ENCODE results near the gene CDCA4. TPM values are rescaled to one million over a fixed set of nuclear protein-coding genes. Genes with fewer than 3 reads are reported as not detected.
"Not testable (repeated sequence)": the region's sequence is repeated elsewhere in the genome, so short reads cannot be mapped to it uniquely, and the experiment has no call there.

Gene CDCA4
- total RNA-seq, 1 experiment from 2014 or later = 63.6 TPM

DNA sequence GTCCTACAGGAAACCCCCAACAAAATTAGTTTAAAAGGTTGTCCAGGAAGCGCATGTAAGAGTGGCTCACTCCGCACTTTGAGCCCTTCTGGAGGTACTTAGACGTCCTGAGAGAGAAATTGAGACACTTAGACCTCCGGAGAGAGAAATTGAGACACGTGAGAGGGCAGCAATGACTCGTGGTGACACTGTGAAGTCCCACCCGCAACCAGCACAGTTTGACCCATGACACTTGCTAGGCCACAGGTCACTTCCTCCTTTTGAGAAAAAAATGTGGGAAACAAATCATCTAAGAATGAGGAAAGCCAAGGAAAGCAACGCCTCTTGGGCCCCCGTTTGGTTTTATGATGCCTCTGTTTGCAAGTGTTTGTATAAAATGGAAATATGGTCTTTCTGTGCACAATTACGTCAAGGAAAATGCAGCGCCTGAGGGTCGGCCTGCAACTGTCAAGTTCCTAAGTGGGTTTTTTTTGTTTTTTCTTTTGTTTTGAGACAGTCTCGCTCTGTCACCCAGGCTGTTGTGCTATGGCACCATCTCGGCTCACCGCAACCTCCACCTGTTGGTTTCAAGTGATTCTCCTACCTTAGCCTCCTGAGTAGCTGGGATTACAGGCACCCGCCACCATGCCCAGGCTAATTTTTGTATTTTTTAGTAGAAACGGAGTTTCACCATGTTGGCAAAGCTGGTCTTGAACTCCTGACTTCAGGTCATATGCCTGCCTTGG lies 13.6 kb upstream of the CDCA4 start:
- DNase-seq (ENCODE audit: low read depth) = no peak

DNA sequence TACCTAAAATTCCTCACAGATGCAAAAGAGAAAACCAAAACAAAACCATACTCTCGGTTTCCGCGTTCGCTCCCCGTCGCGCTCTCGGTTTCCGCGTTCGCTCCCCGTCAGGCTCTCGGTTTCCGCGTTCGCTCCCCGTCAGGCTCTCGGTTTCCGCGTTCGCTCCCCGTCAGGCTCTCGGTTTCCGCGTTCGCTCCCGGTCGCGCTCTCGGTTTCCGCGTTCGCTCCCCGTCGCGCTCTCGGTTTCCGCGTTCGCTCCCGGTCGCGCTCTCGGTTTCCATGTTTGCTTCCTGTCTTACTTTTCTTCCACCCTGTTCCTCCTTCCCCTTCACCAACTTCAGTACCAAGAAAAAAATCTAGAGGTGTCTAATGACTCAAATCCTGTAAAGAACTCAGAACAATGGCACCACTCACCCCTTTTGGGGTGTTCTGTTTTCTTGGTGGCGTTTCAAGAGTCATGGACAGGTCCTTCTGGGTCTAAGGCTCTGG lies 12.6 kb upstream of the CDCA4 start:
- DNase-seq (ENCODE audit: low read depth) = not testable (repeated sequence)

DNA sequence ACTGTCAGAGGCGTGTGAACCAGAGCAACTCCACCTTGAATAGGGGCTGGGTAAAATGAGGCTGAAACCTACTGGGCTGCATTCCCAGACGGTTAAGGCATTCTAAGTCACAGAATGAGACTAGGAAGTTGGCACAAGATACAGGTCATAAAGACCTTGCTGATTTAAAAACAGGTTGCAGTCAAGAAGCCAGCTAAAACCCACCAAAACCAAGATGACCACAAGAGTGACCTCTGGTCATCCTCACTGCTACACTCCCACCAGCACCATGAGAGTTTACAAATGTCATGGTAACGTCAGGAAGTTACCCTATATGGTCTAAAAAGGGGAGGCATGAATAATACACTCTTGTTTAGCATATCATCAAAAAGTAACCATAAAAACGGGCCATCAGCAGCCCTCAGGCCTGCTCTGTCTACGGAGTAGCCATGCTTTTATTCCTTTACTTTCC lies 11.6 kb upstream of the CDCA4 start:
- not testable (repeated sequence) for DNase-seq (ENCODE audit: low read depth)

DNA sequence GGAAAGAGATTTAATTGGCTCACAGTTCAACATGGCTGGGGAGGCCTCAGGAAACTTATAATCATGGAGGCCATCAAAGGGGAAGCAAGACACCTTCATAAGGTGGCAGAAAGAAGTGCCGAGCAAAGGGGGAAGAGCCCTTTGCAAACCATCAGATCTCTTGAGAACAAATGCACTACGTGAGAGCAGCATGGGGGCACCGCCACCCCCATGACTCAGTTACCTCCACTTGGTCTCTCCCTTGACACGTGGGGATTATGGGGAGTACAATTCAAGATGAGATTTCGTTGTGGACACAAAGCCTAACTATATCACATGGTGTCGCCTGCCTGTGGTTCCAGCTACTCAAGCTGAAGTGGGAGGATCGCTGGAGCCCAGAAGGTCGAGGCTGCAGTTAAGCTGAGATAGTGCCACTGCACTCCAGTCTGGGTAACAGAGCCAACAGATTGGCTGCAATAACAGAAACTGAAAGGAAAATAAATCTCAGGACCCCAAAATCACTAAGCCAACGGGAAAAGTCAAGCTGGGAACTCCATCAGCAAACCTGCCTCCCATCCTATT lies 10.0 kb upstream of the CDCA4 start:
- DNase-seq (ENCODE audit: low read depth) = no peak

DNA sequence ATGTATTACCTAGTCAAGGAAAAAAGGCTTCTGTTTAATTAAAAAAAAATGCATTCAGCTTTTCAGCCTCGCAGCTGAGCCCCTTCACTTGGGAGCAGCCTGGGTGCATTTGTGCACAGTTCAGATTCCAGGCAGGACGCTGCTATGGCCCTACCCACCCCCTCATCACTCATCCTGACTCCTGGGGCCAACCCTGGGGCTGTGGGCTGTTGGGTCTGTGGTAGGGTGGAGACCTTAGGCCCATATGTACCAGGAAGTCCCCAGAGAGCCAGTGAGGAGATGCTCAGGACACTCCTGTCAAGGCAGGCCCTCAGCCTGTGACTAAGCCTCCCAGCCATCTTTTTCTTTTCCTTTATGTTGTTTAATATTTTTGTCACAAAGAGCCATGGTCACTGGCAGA lies 9.3 kb upstream of the CDCA4 start:
- no peak for DNase-seq (ENCODE audit: low read depth)

DNA sequence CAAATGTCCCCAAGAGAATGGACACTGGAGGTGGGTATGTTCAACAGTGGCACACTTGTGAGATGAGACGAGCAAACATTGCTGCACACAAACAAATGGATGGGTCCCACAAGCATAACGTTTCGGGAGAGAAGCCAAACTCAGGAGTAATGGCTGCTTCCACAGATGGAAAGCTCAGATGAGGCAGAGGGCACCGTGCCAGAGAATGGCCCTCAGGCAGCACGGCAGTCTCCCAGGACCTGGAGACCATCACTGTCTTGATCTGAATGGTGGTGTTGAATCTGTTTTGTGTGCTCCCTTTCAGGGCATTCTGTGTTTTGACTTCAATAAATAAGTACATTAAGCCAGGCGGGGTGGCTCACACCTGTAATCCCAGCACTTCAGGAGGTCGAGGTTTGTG lies 8.5 kb upstream of the CDCA4 start:
- no peak for DNase-seq (ENCODE audit: low read depth)

DNA sequence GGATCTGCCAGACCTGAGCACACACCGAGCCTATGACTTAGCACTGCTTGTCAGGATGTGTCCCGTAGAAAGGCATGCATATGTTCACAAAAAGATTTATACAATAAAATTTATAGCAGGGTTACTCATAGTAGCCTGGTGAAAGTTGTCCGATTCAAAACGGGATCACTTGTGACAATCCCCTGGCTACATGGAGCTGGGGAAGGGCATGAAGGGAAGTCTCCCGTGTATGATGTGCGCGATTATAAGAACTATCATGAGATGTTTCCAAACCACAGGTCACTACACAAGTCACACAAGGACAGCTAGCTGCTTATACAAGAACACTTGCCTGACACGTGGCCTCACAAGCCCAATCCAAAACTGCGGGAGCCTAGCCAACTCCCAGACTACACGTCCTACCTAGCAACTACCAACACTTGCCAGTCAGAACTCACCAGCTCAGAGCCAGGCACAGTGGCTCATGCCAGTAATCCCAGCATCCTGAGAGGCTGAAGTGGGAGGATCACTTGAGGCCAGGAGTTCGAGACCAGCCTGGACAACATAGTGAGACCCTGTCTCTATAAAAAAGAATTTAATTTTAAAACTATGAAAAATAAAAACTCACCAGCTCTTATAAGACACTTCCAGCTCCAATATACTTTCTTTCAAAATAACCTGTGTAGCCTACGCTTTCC lies 7.5 kb upstream of the CDCA4 start:
- DNase-seq (ENCODE audit: low read depth) = no peak

DNA sequence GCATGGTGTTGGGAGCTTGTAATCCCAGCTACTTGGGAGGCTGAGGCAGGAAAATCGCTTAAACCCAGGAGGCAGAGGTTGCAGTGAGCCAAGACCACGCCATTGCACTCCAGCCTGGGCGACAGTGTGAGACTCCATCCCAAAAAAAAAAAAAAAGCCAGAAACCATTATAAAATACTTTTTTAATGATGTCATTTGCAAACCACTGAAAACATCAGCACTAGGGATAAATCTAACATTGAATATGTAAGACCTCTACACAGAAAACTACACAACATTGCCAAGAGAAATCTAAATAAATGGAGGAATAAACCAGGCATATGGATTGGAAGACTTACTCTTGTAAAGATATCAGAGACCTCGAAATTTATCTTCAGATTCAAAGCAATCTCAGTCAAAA lies 6.8 kb upstream of the CDCA4 start:
- DNase-seq (ENCODE audit: low read depth) = not testable (repeated sequence)

DNA sequence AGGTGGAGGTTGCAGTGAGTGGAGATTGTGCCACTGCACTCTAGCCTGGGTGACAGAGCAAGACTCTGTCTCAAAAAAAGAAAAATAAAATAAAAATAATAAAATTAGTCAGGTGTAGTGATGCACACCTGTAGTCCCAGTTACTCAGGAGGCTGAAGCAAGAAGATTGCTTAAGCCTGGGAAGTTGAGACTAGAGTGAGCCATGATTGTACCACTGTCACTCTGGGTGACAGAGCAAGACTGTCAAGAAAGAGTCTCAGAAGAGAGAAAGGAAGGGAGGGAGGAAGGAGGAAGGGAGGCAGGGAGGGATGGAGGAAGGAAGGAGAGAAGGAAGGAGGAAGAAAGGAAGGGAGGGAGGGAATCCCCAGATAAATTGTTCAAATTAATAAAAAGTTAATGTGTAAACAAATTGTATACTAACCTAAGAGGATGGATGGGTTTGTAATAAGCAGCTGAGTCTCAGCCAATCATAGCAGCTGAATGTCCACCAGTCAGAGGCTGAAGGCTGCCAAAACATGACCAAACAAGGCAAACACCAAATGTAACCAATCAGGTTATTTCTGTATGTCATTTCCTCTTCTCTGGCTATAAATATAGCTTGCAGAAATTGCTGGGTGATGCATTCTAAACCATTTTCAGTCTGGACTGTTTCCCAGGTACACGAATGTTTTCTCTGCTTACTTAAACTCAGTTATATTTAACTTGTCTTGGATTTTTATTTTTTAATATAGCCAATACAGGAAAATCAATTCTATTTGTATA lies 6.1 kb upstream of the CDCA4 start:
- DNase-seq (ENCODE audit: low read depth) = peak; percentile 58

DNA sequence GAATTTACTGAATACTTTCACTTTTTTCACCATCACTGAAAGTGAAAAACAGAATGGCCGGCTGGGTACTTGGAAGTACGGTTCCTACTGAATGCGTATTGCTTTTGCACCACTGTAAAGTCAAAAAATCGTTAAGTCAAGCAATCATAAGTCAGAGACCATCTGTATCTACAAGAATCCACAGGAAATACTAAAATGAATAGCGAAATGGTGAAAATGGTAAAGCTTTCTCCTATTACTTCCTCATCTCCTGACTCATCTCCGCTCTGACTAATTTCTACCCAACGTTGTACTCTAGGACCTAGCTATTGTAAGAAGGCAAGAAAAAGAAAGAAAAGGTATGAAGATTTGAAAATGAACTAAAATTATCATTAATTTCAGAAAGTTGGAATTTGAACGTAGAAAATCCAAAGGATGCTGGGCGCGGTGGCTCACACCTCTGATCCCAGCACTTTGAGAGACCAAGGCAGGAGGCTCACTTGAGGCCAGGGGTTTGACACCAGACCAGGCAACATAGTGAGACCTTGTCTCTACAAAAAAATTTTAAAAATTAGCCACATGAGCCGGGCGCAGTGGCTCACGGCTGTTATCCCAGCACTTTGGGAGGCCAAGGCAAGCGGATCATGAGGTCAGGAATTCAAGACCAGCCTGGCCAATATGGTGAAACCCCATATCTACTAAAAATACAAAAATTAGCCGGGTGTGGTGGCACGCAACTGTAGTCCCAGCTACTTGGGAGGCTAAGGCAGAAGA lies 5.3 kb upstream of the CDCA4 start:
- DNase-seq (ENCODE audit: low read depth) = peak; percentile 70

DNA sequence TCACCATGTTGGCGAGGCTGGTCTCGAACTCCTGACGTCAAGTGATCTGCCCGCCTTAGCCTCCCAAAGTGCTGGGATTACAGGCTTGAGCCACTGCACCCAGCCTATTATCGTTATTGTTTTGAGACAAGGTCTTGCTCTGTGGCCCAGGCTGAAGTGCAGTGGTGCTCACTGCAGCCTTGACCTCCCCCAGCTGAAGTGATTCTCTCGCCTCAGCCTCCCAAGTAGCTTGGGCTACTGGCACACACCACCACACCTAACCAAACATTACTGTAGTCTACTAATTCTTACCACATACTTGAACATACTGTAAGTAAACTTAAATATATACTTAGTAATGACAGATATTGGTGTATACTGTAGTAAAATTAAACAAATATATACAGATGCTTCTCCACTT lies 4.5 kb upstream of the CDCA4 start:
- DNase-seq (ENCODE audit: low read depth) = no peak

DNA sequence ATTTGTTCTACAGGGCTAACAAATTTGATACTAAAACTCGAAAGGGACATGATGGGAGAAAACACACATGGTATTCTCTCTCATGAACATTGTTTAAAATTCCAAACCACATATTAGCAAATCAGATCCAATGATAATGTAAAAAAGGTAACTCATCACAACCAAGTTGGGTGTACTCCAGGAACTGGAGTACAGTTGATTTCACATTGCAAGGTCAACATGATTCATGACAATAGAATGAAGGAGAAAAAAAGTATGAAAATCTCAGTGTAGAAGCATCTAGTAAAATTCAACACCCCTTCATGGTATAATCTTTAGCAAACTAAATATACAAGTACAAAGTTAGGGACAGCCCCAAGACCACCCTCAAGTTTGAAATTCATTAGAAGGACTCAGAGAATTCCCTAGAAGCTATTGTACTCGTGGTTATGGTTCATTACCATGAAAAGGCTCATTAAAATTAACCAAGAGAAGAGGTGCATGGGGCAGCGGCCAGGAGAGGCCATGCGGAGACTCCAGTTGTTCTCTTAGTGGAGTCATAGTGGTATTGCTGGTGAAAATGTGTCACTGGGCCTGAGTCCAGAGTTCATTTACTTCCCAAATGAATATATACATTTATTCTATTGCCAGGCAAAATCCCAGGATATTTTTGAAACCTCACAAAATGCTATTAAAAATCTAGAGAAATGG lies 3.1 kb upstream of the CDCA4 start:
- peak; percentile 83 for DNase-seq (ENCODE audit: low read depth)

DNA sequence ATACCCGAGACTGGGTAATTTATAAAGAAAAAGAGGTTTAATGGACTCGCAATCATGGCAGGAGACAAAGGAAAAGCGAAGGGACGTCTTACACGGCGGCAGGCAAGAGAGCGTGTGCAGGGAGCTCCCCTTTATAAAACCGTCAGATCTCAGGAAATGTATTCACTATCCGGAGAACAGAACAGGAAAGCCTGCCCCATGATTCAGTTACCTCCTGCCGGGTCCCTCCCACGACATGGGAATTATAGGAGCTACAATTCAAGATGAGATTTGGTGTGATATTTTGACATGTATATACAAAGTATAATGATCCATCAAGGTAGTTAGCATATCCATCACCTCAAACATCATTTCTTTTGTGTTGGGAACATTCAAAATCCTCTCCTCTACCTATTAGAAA lies 2.3 kb upstream of the CDCA4 start:
- DNase-seq (ENCODE audit: low read depth) = no peak

DNA sequence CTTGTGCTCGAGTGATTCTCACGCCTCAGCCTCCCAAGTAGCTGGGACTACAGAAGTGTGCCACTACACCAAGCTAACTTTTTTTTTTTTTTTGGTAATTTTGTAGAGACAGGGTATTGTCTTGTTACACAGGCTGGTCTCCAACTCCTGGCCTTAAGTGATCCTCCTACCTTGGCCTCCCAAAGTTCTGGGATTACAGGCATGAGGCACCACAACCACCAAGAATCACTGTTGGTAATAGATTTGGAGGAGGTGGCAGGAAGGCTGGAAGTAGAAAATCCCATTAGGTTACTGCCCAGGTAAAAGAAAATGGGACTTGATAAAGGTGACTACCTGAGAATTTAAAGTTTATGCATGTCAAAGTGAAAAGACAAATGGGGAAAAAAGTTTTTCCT lies 1.4 kb upstream of the CDCA4 start:
- DNase-seq (ENCODE audit: low read depth) = no peak

DNA sequence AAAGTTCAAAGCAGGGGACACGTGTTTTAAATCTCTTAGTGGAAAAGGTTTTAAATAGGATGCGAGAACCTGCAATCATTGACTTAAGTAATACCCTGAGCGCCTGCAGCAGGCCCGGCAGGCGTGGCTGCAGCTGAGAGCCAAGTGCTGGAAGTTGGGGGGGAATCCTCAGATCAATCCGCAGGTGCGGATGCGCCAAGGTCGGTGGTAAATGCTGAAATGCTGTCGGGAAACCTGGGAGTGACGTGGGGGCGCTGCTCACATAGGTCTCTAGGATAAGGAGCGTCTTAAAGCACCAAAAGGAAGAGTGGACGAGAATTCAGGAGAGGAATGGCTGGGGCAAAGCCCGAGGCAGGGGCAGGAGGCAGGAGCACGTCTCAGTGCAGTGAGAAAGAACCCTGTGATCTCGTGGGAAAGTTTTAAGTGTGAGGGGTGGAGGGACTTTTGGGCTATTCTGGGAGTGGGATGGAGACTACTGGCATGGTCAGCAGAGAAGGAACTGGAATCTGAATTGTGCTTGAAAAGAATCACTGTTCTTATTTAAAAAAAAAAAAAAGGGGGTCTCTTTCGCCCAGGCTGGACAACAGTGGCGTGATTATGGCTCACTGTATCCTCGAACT lies 883 bp upstream of the CDCA4 start:
- DNase-seq (ENCODE audit: low read depth) = peak; percentile 50

DNA sequence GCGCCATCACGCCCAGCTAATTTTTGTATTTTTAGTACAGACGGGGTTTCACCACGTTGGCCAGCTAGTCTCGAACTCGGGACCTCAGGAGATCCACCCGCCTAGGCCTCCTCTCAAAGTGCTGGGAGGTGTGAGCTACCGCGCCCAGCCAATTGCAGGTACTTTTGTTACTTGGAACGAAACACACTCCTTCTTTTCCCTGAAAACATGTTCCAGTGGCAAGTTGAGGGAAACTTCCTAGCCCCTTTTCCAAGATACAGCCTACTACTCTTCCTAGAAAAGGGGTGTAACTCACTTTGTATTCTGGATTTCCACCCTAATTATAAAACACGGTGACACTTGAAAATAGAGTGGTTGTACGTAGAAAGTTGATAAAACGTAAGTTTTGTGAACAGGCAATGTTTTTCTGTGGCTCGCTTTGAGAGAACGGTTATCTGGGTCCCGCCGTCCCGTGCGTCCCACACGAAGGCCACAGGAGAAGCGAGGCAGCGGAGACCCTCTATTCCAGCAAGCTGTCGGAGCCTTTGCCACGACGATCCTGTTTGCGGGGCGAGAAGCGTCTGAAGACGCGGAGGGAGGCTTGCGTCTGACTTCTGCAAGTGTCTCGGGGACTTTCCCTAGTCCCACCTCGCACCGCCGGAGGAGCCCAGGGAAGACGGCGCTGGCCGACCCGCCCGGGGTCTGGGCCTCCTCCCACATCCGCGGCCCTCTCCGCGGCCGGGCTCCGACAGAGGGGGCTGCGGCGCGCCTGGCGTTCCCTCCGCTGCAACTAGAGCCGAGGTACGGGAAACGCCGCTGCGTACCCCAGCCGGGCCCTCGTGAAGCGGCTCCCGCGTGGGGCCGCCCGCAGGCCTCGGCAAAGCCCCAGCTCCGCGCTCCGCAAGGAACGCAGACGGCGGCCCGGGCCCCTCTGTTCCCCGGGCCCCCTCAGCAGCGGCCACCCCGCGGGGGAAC lies 745 bp downstream of the CDCA4 start:
- DNase-seq (ENCODE audit: low read depth) = no peak

DNA sequence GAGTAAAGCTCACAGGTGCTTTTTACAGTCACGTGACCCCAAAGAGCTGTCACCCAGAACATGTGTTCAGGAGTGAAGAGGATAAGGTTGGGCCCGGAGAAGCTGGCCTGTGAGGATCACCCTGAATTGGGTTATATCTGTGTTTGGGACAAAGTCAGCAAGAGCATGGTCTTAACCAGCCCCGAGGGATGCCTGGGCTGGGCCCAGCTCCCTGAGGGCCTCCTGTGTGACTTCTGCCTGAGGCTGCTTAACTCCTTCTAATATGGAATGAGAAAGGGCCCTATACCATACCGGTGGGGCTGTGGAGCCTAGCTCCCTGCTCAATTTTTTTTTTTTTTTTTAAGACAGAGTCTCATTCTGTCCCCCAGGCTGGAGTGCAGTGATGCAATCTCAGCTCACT lies 2.5 kb downstream of the CDCA4 start:
- no peak for DNase-seq (ENCODE audit: low read depth)

DNA sequence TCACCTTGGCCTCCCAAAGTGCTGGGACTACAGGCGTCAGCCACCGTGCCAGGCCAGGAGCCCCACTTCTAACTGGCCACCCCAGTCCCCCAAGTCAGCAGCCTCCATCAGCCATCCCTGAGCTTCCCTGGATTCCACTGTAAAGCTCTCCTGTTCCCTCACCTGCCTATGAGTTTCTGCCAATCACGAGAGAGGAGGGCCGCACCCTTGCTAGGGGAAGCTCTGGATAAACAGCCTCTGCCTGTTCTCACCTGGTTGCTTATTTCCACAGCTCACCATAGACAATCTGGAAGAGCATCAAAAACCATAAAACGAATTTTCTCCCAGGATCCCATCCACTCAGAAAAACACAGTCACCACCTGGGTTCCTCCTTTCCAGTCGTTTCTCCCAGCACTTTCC lies 5.0 kb downstream of the CDCA4 start:
- DNase-seq (ENCODE audit: low read depth) = no peak

DNA sequence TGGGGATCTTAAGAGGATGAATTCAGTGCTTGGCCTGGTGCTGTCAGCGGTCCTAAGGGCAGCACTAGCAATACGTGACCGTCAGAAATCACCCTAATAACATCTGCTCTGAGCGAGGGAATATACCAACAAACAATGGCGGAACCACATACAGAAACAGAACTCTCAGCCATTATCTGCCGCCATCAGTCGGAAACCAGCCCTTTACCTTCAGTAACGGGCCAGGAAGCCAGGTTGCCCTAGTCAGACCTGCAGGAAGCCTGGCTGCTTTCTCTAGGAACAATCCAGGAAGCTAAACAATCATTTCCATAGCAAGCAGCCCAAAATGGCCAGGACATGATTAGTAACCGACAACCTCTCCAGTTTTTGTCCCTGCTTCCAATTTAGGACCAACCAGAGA lies 5.6 kb downstream of the CDCA4 start:
- no peak for DNase-seq (ENCODE audit: low read depth)

Data from LHCN-M2 (cell line).